B cell (primary cell): ENCODE data around the gene SLC19A1. TPM values are rescaled to one million over a fixed set of nuclear protein-coding genes. Genes with fewer than 3 reads are reported as not detected.

Source experiments
- ATAC-seq: fragments of 200-7000 bp; cut with Tn5 transposase; one replicate; pipeline ENCODE4 v1.10.0; 2021; ENCODE audit warnings: low read depth, mild to moderate bottlenecking, moderate number of reproducible peaks, moderate library complexity
- CTCF ChIA-PET: fragments of 350-600 bp; sonication (Branson Sonifier 250); formaldehyde crosslinking; loops from one replicate; lab custom pipeline; 2021; ENCODE audit warnings: antibody characterized with exemption, inconsistent platforms; lab: Charles Lee
- POLR2A ChIA-PET: fragments of 350-600 bp; sonication (Branson Sonifier 250); formaldehyde crosslinking; loops from one replicate; lab custom pipeline; 2021; ENCODE audit warnings: antibody characterized with exemption; lab: Charles Lee
- DNase-seq: peaks from one replicate; pipeline ENCODE4 v3.0.0; 2013
- H2AFZ ChIP-seq: 2 replicates; pipeline ENCODE4 v1.6.1; 2012; ENCODE audit warnings: mild to moderate bottlenecking, low read depth, low read length; ENCODE audit not compliant: insufficient read depth, poor library complexity, severe bottlenecking
- H3K27ac ChIP-seq, 2 donors: 1 replicate in 1 of 2; 2 replicates in 1 of 2; pipeline ENCODE4 v1.5.1; 2012 to 2013; ENCODE audit warnings: low read length in 2 of 2, mild to moderate bottlenecking in 2 of 2, moderate library complexity in 1 of 2
- H3K27me3 ChIP-seq, 4 experiments: fragments of 200-600 bp in 1 of 4; sonication (generic) in 1 of 4; replicated peaks in 1 of 4; 1 replicate in 2 of 4; 2 replicates in 2 of 4; pipeline versions ENCODE4 v1.6.1 to v1.7.0; 2013 to 2016; ENCODE audit warnings: low read length in 3 of 4, mild to moderate bottlenecking in 2 of 4, mixed read lengths in 1 of 4, moderate library complexity in 1 of 4; ENCODE audit not compliant: insufficient read depth in 4 of 4, control insufficient read depth in 3 of 4; ENCODE audit errors: control extremely low read depth in 1 of 4
- H3K36me3 ChIP-seq, 2 experiments: replicated peaks in 1 of 2; 1 replicate in 1 of 2; 2 replicates in 1 of 2; pipeline versions ENCODE4 v1.6.1 to v1.7.1; 2013; ENCODE audit warnings: low read length in 1 of 2; ENCODE audit not compliant: insufficient read depth in 2 of 2, control insufficient read depth in 1 of 2; ENCODE audit errors: control extremely low read depth in 1 of 2, extremely low read depth in 1 of 2
- H3K4me1 ChIP-seq, 2 donors: fragments of 200-600 bp in 1 of 2; sonication (generic) in 1 of 2; 1 replicate in 1 of 2; 2 replicates in 1 of 2; pipeline versions ENCODE4 v1.5.1 to v1.6.1; 2013 to 2017; ENCODE audit warnings: low read length in 2 of 2; ENCODE audit not compliant: control insufficient read depth in 2 of 2, insufficient read depth in 2 of 2
- H3K4me2 ChIP-seq: replicated peaks from 2 replicates; pipeline ENCODE3; 2012; ENCODE audit warnings: mild to moderate bottlenecking, low read depth, low read length; ENCODE audit not compliant: poor library complexity, severe bottlenecking
- H3K4me3 ChIP-seq, 5 experiments: fragments of 200-600 bp in 1 of 5; sonication (generic) in 1 of 5; 1 replicate in 3 of 5; 2 replicates in 2 of 5; pipeline versions ENCODE4 v1.5.1 to v1.7.0; 2011 to 2016; ENCODE audit warnings: low read length in 4 of 5, mild to moderate bottlenecking in 4 of 5, low read depth in 2 of 5, control low read depth in 1 of 5, moderate library complexity in 1 of 5; ENCODE audit not compliant: insufficient read depth in 1 of 5; ENCODE audit errors: control extremely low read depth in 1 of 5, extremely low read depth in 1 of 5
- H3K79me2 ChIP-seq: fragments of 200-600 bp; sonication (generic); one replicate; pipeline ENCODE4 v1.6.0; 2016; ENCODE audit warnings: low read length; ENCODE audit not compliant: control insufficient read depth, insufficient read depth
- H3K9ac ChIP-seq: fragments of 200-600 bp; sonication (generic); 2 replicates; pipeline ENCODE4 v1.6.1; 2017; ENCODE audit warnings: mild to moderate bottlenecking, low read length, moderate library complexity
- H3K9me3 ChIP-seq, 3 donors: one replicate each; pipeline versions ENCODE4 v1.6.1 to v1.7.1; 2013; ENCODE audit warnings: low read length in 2 of 3; ENCODE audit not compliant: control insufficient read depth in 2 of 3, insufficient read depth in 1 of 3; ENCODE audit errors: control extremely low read depth in 1 of 3
- H4K20me1 ChIP-seq: 2 replicates; pipeline ENCODE4 v1.6.0; 2012; ENCODE audit warnings: mild to moderate bottlenecking, low read length; ENCODE audit not compliant: insufficient read depth, control insufficient read depth, poor library complexity, severe bottlenecking
- H3K27ac Mint-ChIP-seq: one replicate; pipeline ENCODE4 v1.8.0; 2021; ENCODE audit warnings: mixed read lengths
- H3K27me3 Mint-ChIP-seq: one replicate; pipeline ENCODE4 v1.8.0; 2021; ENCODE audit warnings: mixed read lengths
- H3K4me1 Mint-ChIP-seq: one replicate; pipeline ENCODE4 v1.8.0; 2021; ENCODE audit warnings: mixed read lengths
- H3K4me3 Mint-ChIP-seq: one replicate; pipeline ENCODE4 v1.8.0; 2021; ENCODE audit warnings: mixed read lengths
- H3K9me3 Mint-ChIP-seq: one replicate; pipeline ENCODE4 v1.8.0; 2022; ENCODE audit warnings: mixed read lengths; ENCODE audit not compliant: insufficient read depth
- CTCF ChIP-seq: fragments of 200-600 bp; IDR thresholded peaks from one replicate; pipeline ENCODE4 v1.8.0; 2022; ENCODE audit warnings: antibody characterized with exemption, mild to moderate bottlenecking
- EZH2 ChIP-seq: IDR thresholded peaks from 2 replicates; pipeline ENCODE4 v1.6.1; 2012; ENCODE audit warnings: borderline replicate concordance, low read depth, mild to moderate bottlenecking, moderate library complexity, low read length; ENCODE audit not compliant: insufficient read depth, poor library complexity, severe bottlenecking
- WGBS: methylation state at CpG from one replicate; pipeline ENCODE4 v1.1.5; 2013; ENCODE audit warnings: missing lambda C conversion rate; ENCODE audit not compliant: insufficient coverage; 5-methylcytosine and 5-hydroxymethylcytosine counted together
- intact Hi-C: fragments of 100-400 bp; cut with micrococcal nuclease; formaldehyde crosslinking; loops from one replicate; pipeline ENCODE4 v1.10.0; 2022
- polyA plus RNA-seq: library from polyadenylated mRNA; depleted of rRNA; stranded (reverse); fragments of >200 nt; gene quantifications from 2 replicates; pipeline ENCODE4 v1.2.3, GENCODE V29; 2012
- total RNA-seq, 2 donors: library from RNA; stranded (reverse); fragments of 120-200 nt in 1 of 2; gene quantifications; 1 replicate in 1 of 2; 2 replicates in 1 of 2; pipeline versions ENCODE4 v1.2.3 to v1.2.4, GENCODE V29; 2013 to 2022

SLC19A1 gene
- total and polyA plus RNA-seq, 2 donors (not counting 1 experiment from before 2014, with no cell fraction given), result 8.7 to 10.1 TPM

GRCh38 chr21:45455674-45456583 is 86.3 kb downstream of the SLC19A1 start:
- DNase-seq (no peak), ATAC-seq (no peak)
- Histone ChIP-seq H3K79me2 (no peaks in the 10 kb centered on the region), H3K4me1 (no peaks in the 10 kb centered on the region), H4K20me1 (no peaks in the 10 kb centered on the region), H3K36me3 (no peaks in the 10 kb centered on the region), H3K9ac (no peak overlapping the region), H2AFZ (no peak overlapping the region), H3K4me3 (no peak overlapping the region), H3K27ac (no peak overlapping the region), H3K9me3 (peaks cover 0 to 6% (median 0%) of the 10 kb centered on the region in 3 donors), H3K4me2 (no peak overlapping the region), H3K27me3 (peaks cover 0 to 3% (median 0%) of the 10 kb centered on the region in 4 experiments)
- intact Hi-C loops, result no loop called here
- ChIA-PET POLR2A (no interaction called here), CTCF (no interaction called here)
- 87% methylated on average over 47 of the region's 47 CpGs for WGBS
- H3K27ac Mint-ChIP-seq, result no peak overlapping the region
- H3K9me3 Mint-ChIP-seq, result no peaks in the 10 kb centered on the region
- no peaks in the 10 kb centered on the region for H3K4me1 Mint-ChIP-seq
- peaks cover 5% of the 10 kb centered on the region for H3K27me3 Mint-ChIP-seq
- no peak overlapping the region for H3K4me3 Mint-ChIP-seq
- TF ChIP-seq CTCF (no peak), EZH2 (no peak)

GRCh38 chr21:45454926-45455673 is 87.1 kb downstream of the SLC19A1 start:
- H3K27ac ChIP-seq, result no peak overlapping the region
- ATAC-seq (no peak), DNase-seq (no peak)
- no peaks in the 10 kb centered on the region for H3K36me3 ChIP-seq
- no peak overlapping the region for H3K4me3 ChIP-seq
- Mint-ChIP-seq H3K27ac (no peak overlapping the region), H3K9me3 (no peaks in the 10 kb centered on the region), H3K4me3 (no peak overlapping the region), H3K4me1 (no peaks in the 10 kb centered on the region), H3K27me3 (no peaks in the 10 kb centered on the region)
- CTCF ChIA-PET, result no interaction called here
- H3K27me3 ChIP-seq, result peaks cover 0 to 3% (median 0%) of the 10 kb centered on the region in 4 experiments
- POLR2A ChIA-PET, result no interaction called here
- WGBS, result 54% methylated on average over 21 of the region's 23 CpGs
- intact Hi-C loops, result no loop called here
- H3K9me3 ChIP-seq, result peaks cover 0 to 6% (median 0%) of the 10 kb centered on the region in 3 donors
- no peaks in the 10 kb centered on the region for H3K4me1 ChIP-seq
- no peak overlapping the region for H2AFZ ChIP-seq
- no peaks in the 10 kb centered on the region for H3K79me2 ChIP-seq
- no peak overlapping the region for H3K9ac ChIP-seq
- no peak overlapping the region for H3K4me2 ChIP-seq
- no peaks in the 10 kb centered on the region for H4K20me1 ChIP-seq
- TF ChIP-seq CTCF, result no peak
- TF ChIP-seq EZH2, result no peak
